HFFc6 (cell line): Measurements from ENCODE around the gene RFTN1. TPM values are rescaled to one million over a fixed set of nuclear protein-coding genes. Genes with fewer than 3 reads are reported as not detected.
A peak's percentile ranks its signal among the peaks of the same experiment; 100 is the strongest.

ENCODE experiments used
- DNase-seq: peaks from one replicate; pipeline ENCODE4 v3.0.0-alpha.2; 2018
- H3K27ac Mint-ChIP-seq: 2 replicates; pipeline ENCODE4 v1.8.0; 2020; ENCODE audit warnings: mild to moderate bottlenecking, mixed read lengths
- H3K27me3 Mint-ChIP-seq: 2 replicates; pipeline ENCODE4 v1.8.0; 2021; ENCODE audit warnings: mild to moderate bottlenecking, moderate library complexity, mixed read lengths; ENCODE audit not compliant: insufficient read depth
- H3K36me3 Mint-ChIP-seq: 2 replicates; pipeline ENCODE4 v1.8.0; 2021; ENCODE audit warnings: low read depth, mixed read lengths
- H3K4me1 Mint-ChIP-seq: 2 replicates; pipeline ENCODE4 v1.8.0; 2020; ENCODE audit warnings: low read depth, mixed read lengths
- H3K4me3 Mint-ChIP-seq: 2 replicates; pipeline ENCODE4 v1.8.0; 2020; ENCODE audit warnings: mild to moderate bottlenecking, moderate library complexity, mixed read lengths
- H3K9me3 Mint-ChIP-seq: 2 replicates; pipeline ENCODE4 v1.8.0; 2020; ENCODE audit warnings: mild to moderate bottlenecking, mixed read lengths
- total RNA-seq, 6 experiments: library from RNA; stranded (reverse); fragmentation: NEBNext Ultra II Directional; extraction: Animal tissue kit (Norgen Biotek cat#: 25700); gene quantifications; 2 replicates in 1 of 6; 3 replicates in 5 of 6; pipeline ENCODE4 v1.2.3, GENCODE V29; 2021
- TF ChIP-seq, protein P1 (sequence below): fragments of 200-600 bp; sonication (generic); IDR thresholded peaks from 2 replicates; pipeline ENCODE4 v1.5.0; 2021; ENCODE audit warnings: antibody characterized with exemption, mild to moderate bottlenecking

RFTN1 gene
- total RNA-seq, 6 experiments from 2014 or later: 53.4 to 62.4 (median 57.4) TPM

DNA sequence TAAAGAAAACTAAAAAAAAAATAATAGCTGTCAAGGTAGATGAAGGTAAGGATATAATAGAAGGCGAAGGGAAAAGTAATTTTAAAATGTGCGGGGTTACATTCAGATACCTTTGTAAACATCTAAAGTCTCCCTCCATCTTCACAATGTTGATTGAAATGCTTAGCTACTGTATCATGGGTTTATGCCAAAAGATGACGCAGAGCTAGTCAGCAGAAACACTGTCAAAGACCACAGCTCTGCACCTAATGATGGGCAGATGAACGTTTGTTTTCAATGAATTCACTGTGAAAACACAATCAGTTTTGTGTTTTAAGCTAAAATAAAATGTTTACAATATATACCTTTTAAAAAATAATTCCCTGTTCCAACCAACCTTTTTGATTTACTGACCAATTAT, 61.2 kb downstream of the RFTN1 start:
- DNase-seq: peak; percentile 57
- peaks cover 21% of the 10 kb centered on the region for H3K36me3 Mint-ChIP-seq
- no peaks in the 10 kb centered on the region for H3K9me3 Mint-ChIP-seq
- TF ChIP-seq, protein P1, sequence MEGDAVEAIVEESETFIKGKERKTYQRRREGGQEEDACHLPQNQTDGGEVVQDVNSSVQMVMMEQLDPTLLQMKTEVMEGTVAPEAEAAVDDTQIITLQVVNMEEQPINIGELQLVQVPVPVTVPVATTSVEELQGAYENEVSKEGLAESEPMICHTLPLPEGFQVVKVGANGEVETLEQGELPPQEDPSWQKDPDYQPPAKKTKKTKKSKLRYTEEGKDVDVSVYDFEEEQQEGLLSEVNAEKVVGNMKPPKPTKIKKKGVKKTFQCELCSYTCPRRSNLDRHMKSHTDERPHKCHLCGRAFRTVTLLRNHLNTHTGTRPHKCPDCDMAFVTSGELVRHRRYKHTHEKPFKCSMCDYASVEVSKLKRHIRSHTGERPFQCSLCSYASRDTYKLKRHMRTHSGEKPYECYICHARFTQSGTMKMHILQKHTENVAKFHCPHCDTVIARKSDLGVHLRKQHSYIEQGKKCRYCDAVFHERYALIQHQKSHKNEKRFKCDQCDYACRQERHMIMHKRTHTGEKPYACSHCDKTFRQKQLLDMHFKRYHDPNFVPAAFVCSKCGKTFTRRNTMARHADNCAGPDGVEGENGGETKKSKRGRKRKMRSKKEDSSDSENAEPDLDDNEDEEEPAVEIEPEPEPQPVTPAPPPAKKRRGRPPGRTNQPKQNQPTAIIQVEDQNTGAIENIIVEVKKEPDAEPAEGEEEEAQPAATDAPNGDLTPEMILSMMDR: no peak
- peak overlapping the region; percentile 55 for H3K27ac Mint-ChIP-seq
- H3K4me1 Mint-ChIP-seq: peaks cover 72% of the 10 kb centered on the region
- H3K27me3 Mint-ChIP-seq: no peaks in the 10 kb centered on the region; the same call in 1 of the 2 replicates
- H3K4me3 Mint-ChIP-seq: no peak overlapping the region

DNA sequence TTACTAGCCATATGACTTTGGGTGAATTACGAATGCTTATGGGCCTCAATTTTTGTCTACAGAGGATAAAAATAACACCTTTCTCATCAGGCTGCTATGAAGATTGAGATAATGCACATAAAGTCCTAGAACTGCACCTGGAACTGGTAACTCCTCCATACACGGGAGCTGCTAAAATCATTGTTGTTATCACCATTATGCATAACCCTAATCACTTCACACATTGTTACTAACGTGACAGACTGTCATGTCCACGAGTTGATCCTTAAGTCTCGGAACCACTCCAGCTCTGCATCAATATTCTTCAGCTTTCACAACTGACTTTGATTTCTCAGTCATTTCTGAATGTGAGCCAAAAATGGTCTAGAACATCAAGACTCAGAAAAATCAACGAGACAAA, 64.1 kb downstream of the RFTN1 start:
- TF ChIP-seq, protein P1: no peak
- no peak for DNase-seq
- Mint-ChIP-seq H3K36me3 (peaks cover 21% of the 10 kb centered on the region), H3K4me3 (no peak overlapping the region), H3K27me3 (no peaks in the 10 kb centered on the region; the same call in 1 of the 2 replicates), H3K27ac (peak overlapping the region; percentile 83), H3K4me1 (peaks cover 63% of the 10 kb centered on the region), H3K9me3 (no peaks in the 10 kb centered on the region)

DNA sequence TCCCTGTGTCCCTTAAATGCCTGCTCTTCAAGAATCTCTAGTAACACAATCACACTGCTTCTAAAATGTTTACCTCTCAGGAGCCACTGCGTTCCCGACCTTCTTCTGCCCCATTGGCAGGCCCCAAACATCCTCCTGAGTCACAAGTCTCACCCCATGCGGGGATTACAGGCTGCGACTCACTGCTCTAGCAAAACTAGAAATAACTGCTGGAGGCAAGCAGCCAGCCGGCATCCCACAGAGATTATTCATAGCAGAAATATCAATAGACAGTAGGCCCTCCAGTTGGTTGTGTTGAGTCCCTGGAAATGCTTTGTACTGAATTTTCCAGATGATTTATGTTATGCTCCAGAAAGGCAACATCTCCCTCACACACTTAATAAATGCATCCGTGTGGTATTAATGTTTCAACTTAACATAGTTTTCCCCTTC, 64.8 kb downstream of the RFTN1 start:
- peak overlapping the region; percentile 55 for H3K4me3 Mint-ChIP-seq
- TF ChIP-seq, protein P1: no peak
- DNase-seq: peak; percentile 96
- no peaks in the 10 kb centered on the region for H3K9me3 Mint-ChIP-seq
- no peaks in the 10 kb centered on the region; the same call in 1 of the 2 replicates for H3K27me3 Mint-ChIP-seq
- H3K27ac Mint-ChIP-seq: peak overlapping the region; percentile 83
- peaks cover 21% of the 10 kb centered on the region for H3K36me3 Mint-ChIP-seq
- H3K4me1 Mint-ChIP-seq: peaks cover 62% of the 10 kb centered on the region

DNA sequence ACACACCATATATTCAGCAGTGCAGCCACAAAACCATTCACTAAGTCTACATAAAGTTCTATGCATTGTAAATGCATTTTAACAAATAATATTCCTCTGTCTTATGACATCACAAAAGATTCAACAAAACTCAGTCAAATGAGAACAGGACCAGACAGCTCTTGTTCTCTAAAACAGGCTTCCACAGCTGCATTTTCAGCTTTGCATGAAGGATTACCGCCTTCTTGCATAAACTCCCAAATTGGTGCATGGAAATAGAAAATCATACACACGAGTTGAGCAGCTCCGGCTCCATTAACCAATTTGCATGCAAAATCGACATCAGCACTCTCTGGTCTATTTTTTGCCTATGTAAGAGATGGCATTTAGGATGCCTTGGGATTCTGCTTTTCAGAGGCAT, 66.4 kb downstream of the RFTN1 start:
- Mint-ChIP-seq H3K36me3 (peaks cover 20% of the 10 kb centered on the region), H3K27ac (peak overlapping the region; percentile 36), H3K4me1 (peaks cover 48% of the 10 kb centered on the region), H3K4me3 (no peak overlapping the region), H3K9me3 (no peaks in the 10 kb centered on the region), H3K27me3 (no peaks in the 10 kb centered on the region; the same call in 1 of the 2 replicates)
- TF ChIP-seq, protein P1: no peak
- no peak for DNase-seq

DNA sequence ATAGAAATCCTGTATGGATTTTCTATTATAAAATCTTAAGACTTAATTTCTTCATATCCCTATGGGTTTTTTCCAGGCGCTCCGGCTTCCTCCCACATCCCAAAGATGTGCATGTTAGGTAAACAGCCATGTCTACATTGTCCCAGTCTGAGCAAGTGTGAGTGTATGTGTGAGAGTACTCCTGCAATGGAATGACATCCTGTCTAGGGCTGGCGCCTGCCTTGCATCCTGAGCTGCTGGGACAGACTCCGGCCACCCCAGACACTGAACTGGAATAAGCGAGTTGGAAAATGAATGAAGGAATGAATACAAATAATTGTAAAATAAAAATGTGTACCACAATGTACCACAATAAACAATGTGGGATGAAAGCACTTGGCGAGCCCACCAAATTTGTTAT, 69.2 kb downstream of the RFTN1 start:
- peaks cover 13% of the 10 kb centered on the region; the same call in 1 of the 2 replicates for H3K36me3 Mint-ChIP-seq
- peaks cover 46% of the 10 kb centered on the region for H3K4me1 Mint-ChIP-seq
- no peak overlapping the region for H3K27ac Mint-ChIP-seq
- DNase-seq: no peak
- H3K27me3 Mint-ChIP-seq: no peaks in the 10 kb centered on the region
- H3K4me3 Mint-ChIP-seq: no peak overlapping the region
- no peaks in the 10 kb centered on the region for H3K9me3 Mint-ChIP-seq
- TF ChIP-seq, protein P1: no peak

DNA sequence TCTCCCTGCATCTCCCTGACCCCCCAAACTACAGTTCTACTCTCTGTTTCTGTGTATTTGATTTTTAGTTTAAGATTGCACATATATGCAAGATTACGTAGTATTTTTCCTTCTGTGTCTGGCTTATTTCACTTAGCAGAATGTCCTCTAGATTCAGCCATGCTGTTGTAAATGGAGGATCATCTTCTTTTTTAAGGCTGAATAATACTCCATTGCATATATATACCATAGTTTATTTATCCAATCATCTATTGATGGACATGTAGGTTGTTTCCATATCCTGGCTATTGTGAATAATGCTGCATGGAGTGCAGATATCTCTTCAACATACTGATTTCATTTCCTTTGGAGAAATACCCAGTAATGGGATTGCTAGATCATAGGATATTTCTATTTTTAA, 70.8 kb downstream of the RFTN1 start:
- no peak overlapping the region for H3K27ac Mint-ChIP-seq
- TF ChIP-seq, protein P1: no peak
- H3K36me3 Mint-ChIP-seq: peaks cover 16% of the 10 kb centered on the region; the same call in 1 of the 2 replicates
- no peaks in the 10 kb centered on the region for H3K27me3 Mint-ChIP-seq
- no peak for DNase-seq
- peaks cover 46% of the 10 kb centered on the region for H3K4me1 Mint-ChIP-seq
- no peaks in the 10 kb centered on the region for H3K9me3 Mint-ChIP-seq
- no peak overlapping the region for H3K4me3 Mint-ChIP-seq
